H1 (cell line): Measurements from ENCODE around the gene LRRC32.

Source experiments
- CEBPB ChIP-seq: IDR thresholded peaks from 2 replicates; pipeline ENCODE4 v1.6.1; 2012; ENCODE audit warnings: low read depth, low read length
- EZH2 ChIP-seq: fragments of 200-600 bp; sonication (generic); IDR thresholded peaks from 2 replicates; pipeline ENCODE4 v1.7.1; 2012; ENCODE audit warnings: low read depth, mild to moderate bottlenecking, moderate library complexity, low read length, inconsistent platforms; ENCODE audit not compliant: severe bottlenecking
- JUND ChIP-seq: IDR thresholded peaks from 2 replicates; pipeline ENCODE4 v1.6.1; 2011; ENCODE audit warnings: mild to moderate bottlenecking, improper control_type of control experiment, low read length
- PHF8 ChIP-seq: fragments of 200-600 bp; sonication (generic); conservative IDR thresholded peaks from 2 replicates; pipeline ENCODE4 v1.7.1; 2012; ENCODE audit warnings: low read depth, mild to moderate bottlenecking, inconsistent platforms, low read length, moderate library complexity
- POLR2AphosphoS5 ChIP-seq: IDR thresholded peaks from 2 replicates; pipeline ENCODE4 v1.6.1; 2011; ENCODE audit warnings: low read depth, low read length
- YY1 ChIP-seq: IDR thresholded peaks from 2 replicates; pipeline ENCODE4 v1.6.1; 2011; ENCODE audit warnings: low read depth, mild to moderate bottlenecking, low read length
- ZNF274 ChIP-seq: IDR thresholded peaks from 2 replicates; pipeline ENCODE4 v1.7.0; 2012; ENCODE audit warnings: low read length, borderline replicate concordance; ENCODE audit errors: extremely low read depth
- TF ChIP-seq, protein P1 (sequence below), 3 experiments: IDR thresholded peaks; 1 replicate in 2 of 3; 2 replicates in 1 of 3; pipeline versions ENCODE4 v1.5.1 to v1.6.1; 2011; ENCODE audit warnings: low read length in 3 of 3, mild to moderate bottlenecking in 3 of 3, inconsistent platforms in 2 of 3, low read depth in 1 of 3, moderate library complexity in 1 of 3; ENCODE audit not compliant: insufficient read depth in 1 of 3; ENCODE audit errors: control extremely low read depth in 1 of 3

- TF ChIP-seq POLR2AphosphoS5: no peak
- no peak for TF ChIP-seq YY1
- TF ChIP-seq EZH2: no peak
- no peak for TF ChIP-seq CEBPB
- no peak for TF ChIP-seq JUND
- TF ChIP-seq, protein P1, sequence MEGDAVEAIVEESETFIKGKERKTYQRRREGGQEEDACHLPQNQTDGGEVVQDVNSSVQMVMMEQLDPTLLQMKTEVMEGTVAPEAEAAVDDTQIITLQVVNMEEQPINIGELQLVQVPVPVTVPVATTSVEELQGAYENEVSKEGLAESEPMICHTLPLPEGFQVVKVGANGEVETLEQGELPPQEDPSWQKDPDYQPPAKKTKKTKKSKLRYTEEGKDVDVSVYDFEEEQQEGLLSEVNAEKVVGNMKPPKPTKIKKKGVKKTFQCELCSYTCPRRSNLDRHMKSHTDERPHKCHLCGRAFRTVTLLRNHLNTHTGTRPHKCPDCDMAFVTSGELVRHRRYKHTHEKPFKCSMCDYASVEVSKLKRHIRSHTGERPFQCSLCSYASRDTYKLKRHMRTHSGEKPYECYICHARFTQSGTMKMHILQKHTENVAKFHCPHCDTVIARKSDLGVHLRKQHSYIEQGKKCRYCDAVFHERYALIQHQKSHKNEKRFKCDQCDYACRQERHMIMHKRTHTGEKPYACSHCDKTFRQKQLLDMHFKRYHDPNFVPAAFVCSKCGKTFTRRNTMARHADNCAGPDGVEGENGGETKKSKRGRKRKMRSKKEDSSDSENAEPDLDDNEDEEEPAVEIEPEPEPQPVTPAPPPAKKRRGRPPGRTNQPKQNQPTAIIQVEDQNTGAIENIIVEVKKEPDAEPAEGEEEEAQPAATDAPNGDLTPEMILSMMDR (IDR thresholded peaks at IDR 0.05; ENCODE audit: control extremely low read depth in 1 of 3, insufficient read depth in 1 of 3, low read depth in 1 of 3, low read length in 3 of 3): no peak
- no peak for TF ChIP-seq PHF8
- no peak for TF ChIP-seq ZNF274
Measured at GRCh38 chr11:76717816-76718215, 47.3 kb upstream of the LRRC32 start.
